HepG2 (cell line): ENCODE measurements around the gene TOPBP1. TPM values are rescaled to one million over a fixed set of nuclear protein-coding genes. Genes with fewer than 3 reads are reported as not detected.

ENCODE experiments used
- ATAC-seq: fragments of 200-7000 bp; cut with Tn5 transposase; 3 replicates; pipeline ENCODE4 v1.9.1; 2020; ENCODE audit warnings: mild to moderate bottlenecking, moderate library complexity
- BruUV-seq: library from RNA; stranded (reverse); fragments of 400-500 nt; replicated peaks from 2 replicates; lab custom pipeline; 2021; lab: Mats Ljungman, UMichigan
- CTCF ChIA-PET: fragments of 300-600 bp; formaldehyde crosslinking; extraction: SDS; loops from one replicate; lab custom pipeline; 2021; ENCODE audit warnings: low total read pairs, inconsistent platforms, low intra/inter-chr PET ratio; lab: Yijun Ruan, JAX
- POLR2A ChIA-PET: fragments of 350-600 bp; sonication (Branson Sonifier 250); formaldehyde crosslinking; loops from one replicate; lab custom pipeline; 2020; ENCODE audit warnings: antibody characterized with exemption, inconsistent platforms; lab: Yijun Ruan, JAX
- DNase-seq: peaks from one replicate; pipeline ENCODE4 v3.0.0-alpha.2; 2015; ENCODE audit warnings: low spot score
- FAIRE-seq: peaks from 3 replicates; lab custom pipeline; 2011; peaks lifted over from hg19 to GRCh38; lab: Jason Lieb, UNC
- H2AFZ ChIP-seq: one replicate; pipeline ENCODE4 v1.6.1; 2011; ENCODE audit warnings: low read length, inconsistent platforms
- H3K27ac ChIP-seq: fragments of 300-600 bp; 3 replicates; pipeline ENCODE4 v1.8.0; 2011; ENCODE audit warnings: mixed run types, mild to moderate bottlenecking, mixed read lengths, low read length, inconsistent platforms; ENCODE audit not compliant: insufficient read depth; ENCODE audit errors: extremely low read length
- H3K27me3 ChIP-seq, 2 experiments: fragments of 200-600 bp in 1 of 2; 2 replicates in 1 of 2; 3 replicates in 1 of 2; pipeline versions ENCODE4 v1.6.0 to v1.8.0; 2011; ENCODE audit warnings: low read length in 2 of 2, mild to moderate bottlenecking in 2 of 2, moderate library complexity in 2 of 2, inconsistent platforms in 1 of 2; ENCODE audit not compliant: insufficient read depth in 2 of 2, control insufficient read depth in 1 of 2
- H3K36me3 ChIP-seq, 2 experiments: fragments of 200-600 bp in 1 of 2; replicated peaks in 1 of 2; 2 replicates in 1 of 2; 3 replicates in 1 of 2; pipeline versions ENCODE4 v1.5.1 to v1.8.0; 2011; ENCODE audit warnings: low read length in 2 of 2, inconsistent platforms in 1 of 2; ENCODE audit not compliant: insufficient read depth in 2 of 2, control insufficient read depth in 1 of 2
- H3K4me1 ChIP-seq: 2 replicates; pipeline ENCODE4 v1.5.1; 2012; ENCODE audit warnings: low read length, inconsistent platforms; ENCODE audit not compliant: insufficient read depth
- H3K4me2 ChIP-seq: 2 replicates; pipeline ENCODE4 v1.6.0; 2011; ENCODE audit warnings: low read depth, low read length, inconsistent platforms
- H3K4me3 ChIP-seq, 3 experiments: fragments of 200-600 bp in 1 of 3; sonication (generic), shearing (Covaris generic) in 1 of 3; replicated peaks in 1 of 3; 2 replicates each; pipeline ENCODE4 v1.5.1; 2011 to 2016; ENCODE audit warnings: low read length in 3 of 3, inconsistent platforms in 2 of 3, low read depth in 2 of 3, mild to moderate bottlenecking in 2 of 3, control low read depth in 1 of 3, mixed read lengths in 1 of 3; ENCODE audit not compliant: insufficient read depth in 1 of 3
- H3K79me2 ChIP-seq: one replicate; pipeline ENCODE4 v1.6.1; 2011; ENCODE audit warnings: low read length, inconsistent platforms; ENCODE audit not compliant: insufficient read depth
- H3K9ac ChIP-seq: 2 replicates; pipeline ENCODE4 v1.6.0; 2011; ENCODE audit warnings: mild to moderate bottlenecking, low read depth, low read length, inconsistent platforms; ENCODE audit not compliant: insufficient read depth
- H3K9me3 ChIP-seq: 2 replicates; pipeline ENCODE4 v1.5.1; 2012; ENCODE audit warnings: mild to moderate bottlenecking, low read length
- H4K20me1 ChIP-seq: 2 replicates; pipeline ENCODE4 v1.6.0; 2011; ENCODE audit warnings: inconsistent platforms, mild to moderate bottlenecking, low read length, moderate library complexity; ENCODE audit not compliant: insufficient read depth
- ATAD3A ChIP-seq: sonication (generic); formaldehyde crosslinking; IDR thresholded peaks from 2 replicates; pipeline ENCODE4 v1.4.0; 2020; ENCODE audit warnings: missing genetic modification reagents
- CREB1 ChIP-seq, 2 experiments: fragments of 450-650 bp in 1 of 2; IDR thresholded peaks; 2 replicates each; pipeline ENCODE4 v1.6.1; 2016 to 2017; ENCODE audit warnings: control low read depth in 1 of 2, mild to moderate bottlenecking in 1 of 2, missing compliant biosample characterization in 1 of 2, missing genetic modification characterization in 1 of 2
- JUN ChIP-seq: sonication (generic); formaldehyde crosslinking; IDR thresholded peaks from 2 replicates; pipeline ENCODE4 v1.4.0; 2020; ENCODE audit warnings: mild to moderate bottlenecking, missing genetic modification reagents
- MNT ChIP-seq: fragments of 450-650 bp; IDR thresholded peaks from 2 replicates; pipeline ENCODE4 v1.6.1; 2016
- NCOA2 ChIP-seq: sonication (generic); formaldehyde crosslinking; IDR thresholded peaks from 2 replicates; pipeline ENCODE4 v1.8.0; 2022; ENCODE audit warnings: inconsistent platforms
- PAXIP1 ChIP-seq: sonication (generic); formaldehyde crosslinking; conservative IDR thresholded peaks from 2 replicates; pipeline ENCODE4 v1.4.0; 2020; ENCODE audit warnings: mild to moderate bottlenecking, missing genetic modification reagents, moderate library complexity
- PBX2 ChIP-seq: IDR thresholded peaks from 2 replicates; pipeline ENCODE4 v1.6.1; 2016; ENCODE audit warnings: control low read depth
- PCBP1 ChIP-seq: fragments of 200-400 bp; formaldehyde crosslinking; IDR thresholded peaks from 2 replicates; pipeline ENCODE4 v1.6.1; 2017; ENCODE audit warnings: mild to moderate bottlenecking, low read depth, low read length, borderline replicate concordance
- SPEN ChIP-seq: sonication (generic); formaldehyde crosslinking; IDR thresholded peaks from 2 replicates; pipeline ENCODE4 v1.5.1; 2020; ENCODE audit warnings: low read depth, mild to moderate bottlenecking, missing genetic modification reagents
- TAF1 ChIP-seq: sonication (generic); formaldehyde crosslinking; IDR thresholded peaks from 2 replicates; pipeline ENCODE4 v1.4.0; 2020; ENCODE audit warnings: missing genetic modification reagents
- TEAD2 ChIP-seq: sonication (generic); formaldehyde crosslinking; IDR thresholded peaks from 2 replicates; pipeline ENCODE4 v1.9.0; 2021; ENCODE audit warnings: missing genetic modification reagents
- ZNF737 ChIP-seq: sonication (generic); formaldehyde crosslinking; IDR thresholded peaks from 2 replicates; pipeline ENCODE4 v1.5.0; 2020; ENCODE audit warnings: missing genetic modification reagents, mild to moderate bottlenecking, borderline replicate concordance
- ZNF850 ChIP-seq: sonication (generic); formaldehyde crosslinking; conservative IDR thresholded peaks from 2 replicates; pipeline ENCODE4 v1.9.0; 2021; ENCODE audit warnings: mild to moderate bottlenecking, missing genetic modification reagents
- WGBS: methylation state at CpG from one replicate; pipeline ENCODE4 v1.1.6; 2017; ENCODE audit warnings: low lambda C conversion rate; 5-methylcytosine and 5-hydroxymethylcytosine counted together
- in situ Hi-C: cut with HindIII; loops from 2 replicates; pipeline ENCODE4 v1.10.0; 2017; ENCODE audit warnings: low pct_unique_long_range_greater_than_20kb; ENCODE audit not compliant: extremely low pct_ligation_motif_present
- intact Hi-C: fragments of 100-400 bp; cut with micrococcal nuclease; formaldehyde crosslinking; loops from one replicate; pipeline ENCODE4 v1.10.0; 2022; ENCODE audit not compliant: unreplicated experiment
- polyA plus RNA-seq, 8 experiments: library from polyadenylated mRNA; depleted of rRNA in 3 of 8; stranded (reverse) in 7 of 8; unstranded in 1 of 8; fragments of >200 nt; fragmentation: Illumina TruSeq in 4 of 8; extraction: Trizol in 4 of 8; gene quantifications; 2 replicates each; pipeline versions ENCODE4 v1.2.1 to v1.2.3, GENCODE V29; 2011 to 2016; ENCODE audit warnings: low read depth in 4 of 8, missing spikeins in 1 of 8, mixed read lengths in 1 of 8; ENCODE audit not compliant: insufficient read depth in 1 of 8
- total RNA-seq, 5 experiments: library from RNA; depleted of rRNA; stranded (reverse); fragments of >200 nt; fragmentation: Illumina TruSeq; extraction: Trizol; gene quantifications; 2 replicates each; pipeline ENCODE4 v1.2.3, GENCODE V29; 2016; ENCODE audit warnings: low read depth in 1 of 5
- TF ChIP-seq, protein P1 (sequence below): sonication (generic); formaldehyde crosslinking; IDR thresholded peaks from 2 replicates; pipeline ENCODE4 v1.8.1; 2023; ENCODE audit warnings: missing genetic modification reagents, mild to moderate bottlenecking, borderline replicate concordance
- TF ChIP-seq, protein P2 (sequence below): sonication (generic); formaldehyde crosslinking; IDR thresholded peaks from 2 replicates; pipeline ENCODE4 v1.5.0; 2020; ENCODE audit warnings: missing genetic modification reagents, mild to moderate bottlenecking, borderline replicate concordance

The TOPBP1 gene
- total and polyA plus RNA-seq, 2 of the 13 experiments (the other 11 are each of a cell fraction or from before 2014, with no cell fraction given): 24.3 to 42.9 TPM

GRCh38 chr3:133573054-133573628 is 88.6 kb downstream of the TOPBP1 start:
- intact Hi-C loops: loop anchor here (1.0 to 10.0 kb wide), 3 partner anchors 37 to 848 kb away; partner anchors contain the start of gene NPHP3
- FAIRE-seq: peak; percentile 93
- DNase-seq: peak; percentile 99
- H3K4me3 ChIP-seq: peak overlapping the region; percentile 63 to 92 (median 80); a peak in 5 of 6 replicates
- 0% methylated on average over 21 of the region's 33 CpGs for WGBS
- ChIA-PET CTCF (no interaction called here), POLR2A (interaction anchor here (0.7 to 3.2 kb wide), 30 partner anchors 8 to 227 kb away, joined by 3 to 22 read pairs (median 4); partner anchors contain the start of gene TF)
- peaks cover 33% of the 10 kb centered on the region for H3K79me2 ChIP-seq
- ATAC-seq: peak; percentile 90
- H3K4me1 ChIP-seq: peaks cover 72% of the 10 kb centered on the region
- no peaks in the 10 kb centered on the region for H3K27me3 ChIP-seq
- in situ Hi-C loops: loop anchor here (5.0 to 10.0 kb wide), 2 partner anchors 81 to 108 kb away; no protein-coding TSS in a partner anchor
- H4K20me1 ChIP-seq: peaks cover 29% of the 10 kb centered on the region
- peaks cover 0 to 13% of the 10 kb centered on the region in 2 experiments; a peak in 1 of 5 replicates for H3K36me3 ChIP-seq
- peak overlapping the region; percentile 93 for H3K27ac ChIP-seq
- H3K9ac ChIP-seq: peak overlapping the region; percentile 91
- BruUV-seq: no TSS peak
- peak overlapping the region; percentile 84 for H3K4me2 ChIP-seq
- H2AFZ ChIP-seq: peak overlapping the region; percentile 30
- H3K9me3 ChIP-seq: no peaks in the 10 kb centered on the region
- peak; percentile 84 for TF ChIP-seq CREB1 (IDR thresholded peaks at IDR 0.05)
- peak; percentile 72 for TF ChIP-seq CREB1 (CRISPR knock-in tag; IDR thresholded peaks at IDR 0.05)
- peak; percentile 25; the same call in 1 of the 2 replicates for TF ChIP-seq SPEN
- peak; percentile 65 for TF ChIP-seq PBX2 (CRISPR knock-in tag)
- no peak for TF ChIP-seq TEAD2 (CRISPR knock-in tag)
- no peak for TF ChIP-seq JUN (CRISPR knock-in tag)
- TF ChIP-seq, protein P1, sequence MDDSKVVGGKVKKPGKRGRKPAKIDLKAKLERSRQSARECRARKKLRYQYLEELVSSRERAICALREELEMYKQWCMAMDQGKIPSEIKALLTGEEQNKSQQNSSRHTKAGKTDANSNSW (CRISPR knock-in tag): 0 out of 2 replicates have a peak, but pooled peaks have one; percentile 25
- TF ChIP-seq TAF1 (CRISPR knock-in tag): peak; percentile 71; the same call in 1 of the 2 replicates
- no peak for TF ChIP-seq ATAD3A (CRISPR knock-in tag)
- TF ChIP-seq PAXIP1: peak; percentile 56; the same call in 1 of the 2 replicates
- peak; percentile 50 for TF ChIP-seq NCOA2
- TF ChIP-seq, protein P2, sequence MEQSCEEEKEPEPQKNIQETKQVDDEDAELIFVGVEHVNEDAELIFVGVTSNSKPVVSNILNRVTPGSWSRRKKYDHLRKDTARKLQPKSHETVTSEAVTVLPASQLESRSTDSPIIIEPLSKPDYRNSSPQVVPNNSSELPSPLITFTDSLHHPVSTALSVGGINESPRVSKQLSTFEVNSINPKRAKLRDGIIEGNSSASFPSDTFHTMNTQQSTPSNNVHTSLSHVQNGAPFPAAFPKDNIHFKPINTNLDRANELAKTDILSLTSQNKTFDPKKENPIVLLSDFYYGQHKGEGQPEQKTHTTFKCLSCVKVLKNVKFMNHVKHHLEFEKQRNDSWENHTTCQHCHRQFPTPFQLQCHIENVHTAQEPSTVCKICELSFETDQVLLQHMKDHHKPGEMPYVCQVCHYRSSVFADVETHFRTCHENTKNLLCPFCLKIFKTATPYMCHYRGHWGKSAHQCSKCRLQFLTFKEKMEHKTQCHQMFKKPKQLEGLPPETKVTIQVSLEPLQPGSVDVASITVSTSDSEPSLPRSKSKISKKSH (CRISPR knock-in tag): peak; percentile 52; the same call in 1 of the 2 replicates
- no peak for TF ChIP-seq ZNF737 (CRISPR knock-in tag)
- peak; percentile 42 for TF ChIP-seq MNT
- no peak for TF ChIP-seq ZNF850
- TF ChIP-seq PCBP1: peak; percentile 98
